ENCODE results near the gene DLGAP1. TPM values are rescaled to one million over a fixed set of nuclear protein-coding genes. Genes with fewer than 3 reads are reported as not detected.
A peak's percentile ranks its signal among the peaks of the same experiment; 100 is the strongest.

Gene DLGAP1
- total RNA-seq, 1 experiment from 2014 or later = 23.2 TPM

DNA sequence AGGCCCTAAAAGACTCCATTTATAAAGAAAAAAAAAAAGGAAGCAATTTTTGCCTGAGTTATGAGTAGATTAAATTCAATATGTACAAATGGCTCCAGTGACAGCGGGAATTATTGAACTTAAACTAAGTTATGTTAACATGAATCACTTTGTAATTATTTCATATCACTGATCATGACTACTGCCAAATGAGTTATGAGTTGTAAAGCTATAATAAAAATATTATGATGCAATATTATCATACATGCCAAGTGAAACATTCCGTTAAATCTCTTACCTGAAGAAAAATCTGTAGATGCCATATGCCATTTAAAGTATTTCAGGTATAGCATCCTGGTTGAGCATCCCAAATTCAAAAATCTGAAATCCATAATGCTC lies 217.5 kb downstream of the DLGAP1 start:
- H3K14ac ChIP-seq (ENCODE audit: insufficient read depth, low read length) = no peak overlapping the region
- H2BK15ac ChIP-seq (ENCODE audit: low read depth, low read length) = no peak overlapping the region
- no peak overlapping the region for H3K27ac ChIP-seq (ENCODE audit: insufficient read length, low read depth, low read length)
- H2BK12ac ChIP-seq (ENCODE audit: insufficient read length, low read depth, low read length) = no peak overlapping the region
- H3K23me2 ChIP-seq (ENCODE audit: insufficient read length, low read depth, low read length, poor library complexity, severe bottlenecking) = no peaks in the 10 kb centered on the region
- no peaks in the 10 kb centered on the region for H3K79me1 ChIP-seq (ENCODE audit: insufficient read depth, low read depth, low read length, poor library complexity, severe bottlenecking)
- TF ChIP-seq, protein P1, sequence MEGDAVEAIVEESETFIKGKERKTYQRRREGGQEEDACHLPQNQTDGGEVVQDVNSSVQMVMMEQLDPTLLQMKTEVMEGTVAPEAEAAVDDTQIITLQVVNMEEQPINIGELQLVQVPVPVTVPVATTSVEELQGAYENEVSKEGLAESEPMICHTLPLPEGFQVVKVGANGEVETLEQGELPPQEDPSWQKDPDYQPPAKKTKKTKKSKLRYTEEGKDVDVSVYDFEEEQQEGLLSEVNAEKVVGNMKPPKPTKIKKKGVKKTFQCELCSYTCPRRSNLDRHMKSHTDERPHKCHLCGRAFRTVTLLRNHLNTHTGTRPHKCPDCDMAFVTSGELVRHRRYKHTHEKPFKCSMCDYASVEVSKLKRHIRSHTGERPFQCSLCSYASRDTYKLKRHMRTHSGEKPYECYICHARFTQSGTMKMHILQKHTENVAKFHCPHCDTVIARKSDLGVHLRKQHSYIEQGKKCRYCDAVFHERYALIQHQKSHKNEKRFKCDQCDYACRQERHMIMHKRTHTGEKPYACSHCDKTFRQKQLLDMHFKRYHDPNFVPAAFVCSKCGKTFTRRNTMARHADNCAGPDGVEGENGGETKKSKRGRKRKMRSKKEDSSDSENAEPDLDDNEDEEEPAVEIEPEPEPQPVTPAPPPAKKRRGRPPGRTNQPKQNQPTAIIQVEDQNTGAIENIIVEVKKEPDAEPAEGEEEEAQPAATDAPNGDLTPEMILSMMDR (conservative IDR thresholded peaks at IDR 0.05) = no peak
- H3K9me3 ChIP-seq (ENCODE audit: control insufficient read depth, low read depth, low read length) = no peaks in the 10 kb centered on the region
- Mint-ChIP-seq H3K27me3 (ENCODE audit: low read depth) (peaks cover 19% of the 10 kb centered on the region), H3K27ac (0 out of 7 replicates have a peak overlapping the region, but pooled peaks of 1 of the 3 experiments have one; percentile 27), H3K4me3 (no peak overlapping the region), H3K36me3 (ENCODE audit: insufficient read depth in 1 of 3, low read depth in 3 of 3) (no peaks in the 10 kb centered on the region; a peak in 1 of 7 replicates), H3K9me3 (no peaks in the 10 kb centered on the region), H3K4me1 (peaks cover 80 to 81% of the 10 kb centered on the region in 2 experiments)
- H3K27me3 ChIP-seq (ENCODE audit: insufficient read depth, low read length) = peaks cover 9% of the 10 kb centered on the region; the same call in 1 of the 2 replicates
- no peak overlapping the region for H4K91ac ChIP-seq (ENCODE audit: insufficient read length, low read depth, low read length)
- H3K4me1 ChIP-seq (ENCODE audit: insufficient read depth, low read length) = peaks cover 7% of the 10 kb centered on the region
- no CpG with 5 or more reads among the region's 2 CpGs for WGBS (ENCODE audit: extremely low coverage, insufficient read length, low lambda C conversion rate)
- no peak overlapping the region for H2AK5ac ChIP-seq (ENCODE audit: insufficient read length, low read length)
- H2BK5ac ChIP-seq (ENCODE audit: insufficient read length, low read length) = no peak overlapping the region
- no peak overlapping the region for H3K56ac ChIP-seq (ENCODE audit: insufficient read length, low read depth, low read length)
- no peak overlapping the region for H3K18ac ChIP-seq (ENCODE audit: insufficient read length, low read depth, low read length)
- H3K9ac ChIP-seq (ENCODE audit: extremely low read depth, insufficient read length, low read length) = no peak overlapping the region
- H4K5ac ChIP-seq (ENCODE audit: insufficient read length, low read depth, low read length) = no peak overlapping the region
- H2AFZ ChIP-seq (ENCODE audit: low read length) = no peak overlapping the region
- H3K4me2 ChIP-seq (ENCODE audit: insufficient read depth, insufficient read length, low read length) = no peak overlapping the region
- H3T11ph ChIP-seq (ENCODE audit: low read length) = no peak overlapping the region
- no peak overlapping the region for H2BK120ac ChIP-seq (ENCODE audit: low read depth, low read length, poor library complexity, severe bottlenecking)
- H3K23ac ChIP-seq (ENCODE audit: insufficient read length, low read depth, low read length) = no peak overlapping the region
- H2BK20ac ChIP-seq (ENCODE audit: low read depth, low read length, poor library complexity, severe bottlenecking) = no peak overlapping the region
- H3K79me2 ChIP-seq (ENCODE audit: insufficient read depth, low read length) = no peaks in the 10 kb centered on the region
- H4K8ac ChIP-seq (replicated peaks; ENCODE audit: insufficient read length, low read depth, low read length) = no peak overlapping the region
- H4K20me1 ChIP-seq (ENCODE audit: control insufficient read depth, insufficient read depth, insufficient read length) = no peaks in the 10 kb centered on the region
- no peak overlapping the region for H3K4ac ChIP-seq (ENCODE audit: low read depth, low read length)
- DNase-seq = no peak
